ENCODE results near the gene SLC16A10. TPM values are rescaled to one million over a fixed set of nuclear protein-coding genes. Genes with fewer than 3 reads are reported as not detected.

Gene SLC16A10
- total and polyA plus RNA-seq, 2 of the 13 experiments (the other 11 are each of a cell fraction or from before 2014, with no cell fraction given), result 8.2 to 20.1 TPM

- TF ChIP-seq, protein P1, sequence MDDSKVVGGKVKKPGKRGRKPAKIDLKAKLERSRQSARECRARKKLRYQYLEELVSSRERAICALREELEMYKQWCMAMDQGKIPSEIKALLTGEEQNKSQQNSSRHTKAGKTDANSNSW (CRISPR knock-in tag; IDR thresholded peaks at IDR 0.05; ENCODE audit: borderline replicate concordance), result no peak
- TF ChIP-seq PLRG1 (conservative IDR thresholded peaks at IDR 0.05) (no peak), MXD4 (CRISPR knock-in tag; IDR thresholded peaks at IDR 0.05) (peak; percentile 90), ZFP37 (CRISPR knock-in tag; IDR thresholded peaks at IDR 0.05; ENCODE audit: borderline replicate concordance) (no peak), ZBTB43 (CRISPR knock-in tag; conservative IDR thresholded peaks at IDR 0.05) (peak; percentile 100), MAFG (CRISPR knock-in tag; IDR thresholded peaks at IDR 0.05) (no peak), ATF2 (CRISPR knock-in tag; IDR thresholded peaks at IDR 0.05) (peak; percentile 84), ZNF550 (CRISPR knock-in tag; IDR thresholded peaks at IDR 0.05; ENCODE audit: borderline replicate concordance) (no peak), SRSF4 (IDR thresholded peaks at IDR 0.05; ENCODE audit: low read depth, low read length, poor library complexity, severe bottlenecking) (no peak), POLR2A (IDR thresholded peaks at IDR 0.05; ENCODE audit: insufficient read depth in 1 of 2, low read depth in 2 of 2, low read length in 2 of 2) (no peak), GTF2F1 (IDR thresholded peaks at IDR 0.05; ENCODE audit: low read length) (no peak), ZNF713 (CRISPR knock-in tag; IDR thresholded peaks at IDR 0.05) (no peak), ZNF549 (CRISPR knock-in tag; IDR thresholded peaks at IDR 0.05) (peak; percentile 87), XRCC5 (optimal IDR thresholded peaks at IDR 0.05; ENCODE audit: low read length) (peak; percentile 83), KMT2A (CRISPR knock-in tag; IDR thresholded peaks at IDR 0.05) (peak; percentile 85), ZNF274 (CRISPR knock-in tag; IDR thresholded peaks at IDR 0.05) (no peak), ZNF512 (CRISPR knock-in tag; IDR thresholded peaks at IDR 0.05) (no peak), CHCHD3 (CRISPR knock-in tag; IDR thresholded peaks at IDR 0.05) (no peak), NFKBIZ (CRISPR knock-in tag; IDR thresholded peaks at IDR 0.05) (peak; percentile 78), KMT2B (CRISPR knock-in tag; IDR thresholded peaks at IDR 0.05) (peak; percentile 81), ZNF891 (CRISPR knock-in tag; IDR thresholded peaks at IDR 0.05) (no peak), KLF12 (CRISPR knock-in tag; IDR thresholded peaks at IDR 0.05; ENCODE audit: borderline replicate concordance) (no peak), GATA4 (IDR thresholded peaks at IDR 0.05; ENCODE audit: borderline replicate concordance, low read depth) (peak; percentile 51; the same call in 1 of the 2 replicates), DMAP1 (CRISPR knock-in tag; IDR thresholded peaks at IDR 0.05) (peak; percentile 71; the same call in 1 of the 2 replicates)
- TF ChIP-seq, protein P2, sequence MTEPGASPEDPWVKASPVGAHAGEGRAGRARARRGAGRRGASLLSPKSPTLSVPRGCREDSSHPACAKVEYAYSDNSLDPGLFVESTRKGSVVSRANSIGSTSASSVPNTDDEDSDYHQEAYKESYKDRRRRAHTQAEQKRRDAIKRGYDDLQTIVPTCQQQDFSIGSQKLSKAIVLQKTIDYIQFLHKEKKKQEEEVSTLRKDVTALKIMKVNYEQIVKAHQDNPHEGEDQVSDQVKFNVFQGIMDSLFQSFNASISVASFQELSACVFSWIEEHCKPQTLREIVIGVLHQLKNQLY (CRISPR knock-in tag; IDR thresholded peaks at IDR 0.05), result peak; percentile 94
- TF ChIP-seq, protein P3, sequence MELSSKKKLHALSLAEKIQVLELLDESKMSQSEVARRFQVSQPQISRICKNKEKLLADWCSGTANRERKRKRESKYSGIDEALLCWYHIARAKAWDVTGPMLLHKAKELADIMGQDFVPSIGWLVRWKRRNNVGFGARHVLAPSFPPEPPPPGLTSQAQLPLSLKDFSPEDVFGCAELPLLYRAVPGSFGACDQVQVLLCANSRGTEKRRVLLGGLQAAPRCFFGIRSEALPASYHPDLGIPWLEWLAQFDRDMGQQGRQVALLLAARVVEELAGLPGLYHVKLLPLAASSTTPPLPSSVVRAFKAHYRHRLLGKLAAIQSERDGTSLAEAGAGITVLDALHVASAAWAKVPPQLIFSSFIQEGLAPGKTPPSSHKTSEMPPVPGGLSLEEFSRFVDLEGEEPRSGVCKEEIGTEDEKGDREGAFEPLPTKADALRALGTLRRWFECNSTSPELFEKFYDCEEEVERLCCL (CRISPR knock-in tag; IDR thresholded peaks at IDR 0.05; ENCODE audit: borderline replicate concordance), result no peak
Measured at GRCh38 chr6:111105578-111105977, 18.3 kb downstream of the SLC16A10 start (continued).
